GM12878 (cell line): ENCODE data around the gene PLXDC1. TPM values are rescaled to one million over a fixed set of nuclear protein-coding genes. Genes with fewer than 3 reads are reported as not detected.
A peak's percentile ranks its signal among the peaks of the same experiment; 100 is the strongest.

ENCODE experiments used
- ATAC-seq: fragments of 200-7000 bp; cut with Tn5 transposase; 3 replicates; pipeline ENCODE4 v1.9.1; 2020; ENCODE audit warnings: mild to moderate bottlenecking, moderate library complexity
- BruUV-seq: library from RNA; stranded (reverse); fragments of 400-500 nt; replicated peaks from 2 replicates; lab custom pipeline; 2021; lab: Mats Ljungman, UMichigan
- CTCF ChIA-PET: fragments of 300-600 bp; sonication (Branson Sonifier 250); formaldehyde crosslinking; extraction: SDS; loops from one replicate; lab custom pipeline; 2021; ENCODE audit warnings: inconsistent platforms; lab: Yijun Ruan, JAX
- POLR2A ChIA-PET: fragments of 350-600 bp; formaldehyde crosslinking; extraction: SDS; loops from one replicate; lab custom pipeline; 2021; ENCODE audit warnings: inconsistent platforms; lab: Charles Lee
- RAD21 ChIA-PET: fragments of 300-600 bp; sonication (Branson Sonifier 250); formaldehyde crosslinking; loops from one replicate; lab custom pipeline; 2023; ENCODE audit warnings: antibody characterized with exemption; ENCODE audit not compliant: unreplicated experiment; lab: Charles Lee
- SMC1A ChIA-PET: fragments of 300-600 bp; sonication (Branson Sonifier 250); formaldehyde crosslinking; loops from one replicate; lab custom pipeline; 2023; ENCODE audit not compliant: unreplicated experiment, uncharacterized antibody; lab: Charles Lee
- DNase-seq: peaks from one replicate; pipeline ENCODE4 v3.0.0-alpha.2; 2011; ENCODE audit warnings: low read depth, low spot score
- FAIRE-seq: peaks from 3 replicates; lab custom pipeline; 2011; peaks lifted over from hg19 to GRCh38; lab: Jason Lieb, UNC
- H2AFZ ChIP-seq: 2 replicates; pipeline ENCODE4 v1.6.0; 2011; ENCODE audit warnings: low read depth, low read length, control low read depth; ENCODE audit not compliant: control insufficient read depth
- H3K27ac ChIP-seq: 2 replicates; pipeline ENCODE4 v1.5.1; 2011; ENCODE audit warnings: control low read depth; ENCODE audit not compliant: control insufficient read depth, insufficient read depth
- H3K27me3 ChIP-seq, 2 experiments: replicated peaks in 1 of 2; 2 replicates each; pipeline versions ENCODE4 v1.6.0 to v1.6.1; 2011; ENCODE audit warnings: low read length in 1 of 2; ENCODE audit not compliant: control insufficient read depth in 2 of 2, insufficient read depth in 2 of 2
- H3K36me3 ChIP-seq, 2 experiments: 2 replicates each; pipeline ENCODE4 v1.5.1; 2011; ENCODE audit warnings: low read length in 1 of 2; ENCODE audit not compliant: control insufficient read depth in 2 of 2, insufficient read depth in 2 of 2
- H3K4me1 ChIP-seq: 2 replicates; pipeline ENCODE4 v1.6.1; 2011; ENCODE audit warnings: mild to moderate bottlenecking, low read length, moderate library complexity, mixed read lengths; ENCODE audit not compliant: control insufficient read depth, insufficient read depth
- H3K4me2 ChIP-seq: 2 replicates; pipeline ENCODE4 v1.6.0; 2011; ENCODE audit warnings: control low read depth; ENCODE audit not compliant: control insufficient read depth, insufficient read depth
- H3K4me3 ChIP-seq: fragments of 200-600 bp; sonication (generic); 2 replicates; pipeline ENCODE4 v1.5.1; 2016
- H3K79me2 ChIP-seq: 2 replicates; pipeline ENCODE4 v1.6.0; 2011; ENCODE audit warnings: low read length; ENCODE audit not compliant: control insufficient read depth, insufficient read depth
- H3K9ac ChIP-seq: 2 replicates; pipeline ENCODE4 v1.8.0; 2011; ENCODE audit warnings: low read length, control low read depth, mixed read lengths; ENCODE audit not compliant: control insufficient read depth, insufficient read depth
- H3K9me3 ChIP-seq: replicated peaks from 3 replicates; pipeline ENCODE4 v1.5.1; 2011; ENCODE audit warnings: mild to moderate bottlenecking, low read length; ENCODE audit not compliant: control insufficient read depth, insufficient read depth
- H4K20me1 ChIP-seq: 2 replicates; pipeline ENCODE4 v1.6.0; 2011; ENCODE audit not compliant: control insufficient read depth, insufficient read depth
- BRCA1 ChIP-seq: IDR thresholded peaks from 2 replicates; pipeline ENCODE4 v1.6.1; 2011; ENCODE audit warnings: low read depth, low read length, improper control_type of control experiment
- HSF1 ChIP-seq: fragments of 150-350 bp; IDR thresholded peaks from 2 replicates; pipeline ENCODE4 v1.6.1; 2014; ENCODE audit warnings: mild to moderate bottlenecking, low read depth, low read length
- SIN3A ChIP-seq: IDR thresholded peaks from 2 replicates; pipeline ENCODE4 v1.6.1; 2012; ENCODE audit warnings: low read depth, low read length, improper control_type of control experiment
- SMC3 ChIP-seq: IDR thresholded peaks from 2 replicates; pipeline ENCODE4 v1.6.1; 2011; ENCODE audit warnings: low read length, improper control_type of control experiment, borderline replicate concordance
- SPI1 ChIP-seq: IDR thresholded peaks from 2 replicates; pipeline ENCODE4 v1.6.1; 2011; ENCODE audit warnings: low read depth, mild to moderate bottlenecking, low read length, moderate library complexity, borderline replicate concordance; ENCODE audit not compliant: insufficient read depth
- SREBF1 ChIP-seq: IDR thresholded peaks from 2 replicates; pipeline ENCODE4 v1.6.1; 2012; ENCODE audit warnings: mild to moderate bottlenecking, low read length
- TBL1XR1 ChIP-seq: IDR thresholded peaks from 2 replicates; pipeline ENCODE4 v1.6.1; 2012; ENCODE audit warnings: low read depth, low read length, improper control_type of control experiment
- TCF3 ChIP-seq: IDR thresholded peaks from 2 replicates; pipeline ENCODE4 v1.6.1; 2012; ENCODE audit warnings: low read depth, mild to moderate bottlenecking, low read length, borderline replicate concordance; ENCODE audit not compliant: insufficient read depth
- WGBS: methylation state at CpG from one replicate; pipeline ENCODE4 v1.1.6; 2016; ENCODE audit warnings: low lambda C conversion rate; ENCODE audit not compliant: insufficient replicate concordance, insufficient coverage; ENCODE audit errors: missing lambda C conversion rate; 5-methylcytosine and 5-hydroxymethylcytosine counted together
- in situ Hi-C: fragments of 300-500 bp; cut with MboI; formaldehyde crosslinking; loops from 9 replicates; pipeline ENCODE4 v1.14.3; 2018; ENCODE audit warnings: mixed read lengths
- intact Hi-C: fragments of 100-400 bp; cut with micrococcal nuclease; formaldehyde crosslinking; loops from one replicate; pipeline ENCODE4 v1.14.2; 2022; ENCODE audit not compliant: unreplicated experiment
- polyA plus RNA-seq, 11 experiments: library from polyadenylated mRNA; depleted of rRNA in 4 of 11; unstranded in 6 of 11; stranded (reverse) in 5 of 11; fragments of >200 nt; fragmentation: Nextera tagmentation in 4 of 11; fragmentation: Illumina TruSeq in 1 of 11; extraction: Ambion mirVana in 4 of 11; extraction: Trizol in 1 of 11; gene quantifications; 1 replicate in 1 of 11; 2 replicates in 10 of 11; pipeline versions ENCODE4 v1.2.1 to v1.2.3, GENCODE V29; 2011 to 2016; ENCODE audit warnings: inconsistent platforms in 2 of 11, missing spikeins in 2 of 11, low read depth in 1 of 11
- total RNA-seq, 4 experiments: library from RNA; depleted of rRNA in 3 of 4; stranded (reverse); fragments of >200 nt in 3 of 4; fragmentation: Illumina TruSeq in 1 of 4; extraction: Trizol in 1 of 4; gene quantifications; 2 replicates each; pipeline versions ENCODE4 v1.2.1 to v1.2.3, GENCODE V29; 2013 to 2021
- TF ChIP-seq, protein P1 (sequence below): IDR thresholded peaks from 2 replicates; pipeline ENCODE4 v1.6.1; 2012; ENCODE audit warnings: low read depth, low read length, improper control_type of control experiment
- TF ChIP-seq, protein P2 (sequence below): IDR thresholded peaks from 2 replicates; pipeline ENCODE4 v1.6.1; 2012; ENCODE audit warnings: low read length, inconsistent platforms

The PLXDC1 gene
- total and polyA plus RNA-seq, 10 of the 15 experiments (the other 5 are each of a cell fraction or from before 2014, with no cell fraction given) = 0.03 to 0.30 (median 0.22) TPM; not detected in 7

DNA sequence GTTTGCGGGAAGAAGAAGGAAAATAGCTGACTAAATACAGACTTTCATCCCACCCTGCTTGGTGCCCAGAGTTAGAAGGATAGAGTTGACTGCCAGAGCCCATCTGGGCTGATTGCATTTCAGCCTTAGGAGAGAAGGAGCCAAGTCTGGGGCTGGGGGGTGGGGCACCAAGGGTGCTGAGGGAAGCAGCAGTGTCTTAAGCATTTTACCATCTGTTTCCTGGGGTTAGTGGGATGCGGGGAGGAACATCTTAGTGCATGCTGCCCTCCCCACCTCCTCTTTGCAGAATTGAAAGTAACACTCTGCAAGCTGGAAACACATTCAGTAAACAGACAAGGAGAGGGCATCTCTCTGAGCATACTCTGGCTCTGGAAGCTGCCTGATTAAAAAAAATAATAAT lies 16.0 kb upstream of the PLXDC1 start:
- H3K4me3 ChIP-seq = no peak overlapping the region
- no peak overlapping the region for H2AFZ ChIP-seq
- FAIRE-seq = no peak
- 30% methylated on average over 2 of the region's 2 CpGs for WGBS
- ChIA-PET CTCF (interaction anchor here (1.5 to 5.0 kb wide), 7 partner anchors 7 to 184 kb away, joined by 4 to 128 read pairs (median 12); partner anchors contain the start of genes PLXDC1 and RPL19), SMC1A (interaction anchor here (0.7 to 7.6 kb wide), 7 partner anchors 14 to 185 kb away, joined by 3 to 47 read pairs (median 3); partner anchors contain the start of gene PLXDC1), POLR2A (interaction anchor here (0.6 to 0.9 kb wide), 2 partner anchors 111 to 132 kb away, joined by 3 read pairs; no protein-coding TSS in a partner anchor), RAD21 (interaction anchor here (1.3 to 1.8 kb wide), 3 partner anchors 14 to 184 kb away, joined by 6 to 11 read pairs (median 7); no protein-coding TSS in a partner anchor)
- no peaks in the 10 kb centered on the region for H3K9me3 ChIP-seq
- no TSS peak for BruUV-seq
- DNase-seq = no peak
- intact Hi-C loops (no loop called here), in situ Hi-C loops (no loop called here)
- no peak overlapping the region for H3K9ac ChIP-seq
- peak; percentile 24; the same call in 2 of the 3 replicates for ATAC-seq
- H3K36me3 ChIP-seq = no peaks in the 10 kb centered on the region
- H3K27ac ChIP-seq = no peak overlapping the region
- no peaks in the 10 kb centered on the region for H4K20me1 ChIP-seq
- peaks cover 0 to 2% of the 10 kb centered on the region in 2 experiments; a peak in 2 of 4 replicates for H3K27me3 ChIP-seq
- TF ChIP-seq SPI1 (peak; percentile 8; the same call in 1 of the 2 replicates), SIN3A (no peak)
- H3K79me2 ChIP-seq = no peaks in the 10 kb centered on the region
- H3K4me2 ChIP-seq = no peak overlapping the region
- H3K4me1 ChIP-seq = peaks cover 9% of the 10 kb centered on the region

DNA sequence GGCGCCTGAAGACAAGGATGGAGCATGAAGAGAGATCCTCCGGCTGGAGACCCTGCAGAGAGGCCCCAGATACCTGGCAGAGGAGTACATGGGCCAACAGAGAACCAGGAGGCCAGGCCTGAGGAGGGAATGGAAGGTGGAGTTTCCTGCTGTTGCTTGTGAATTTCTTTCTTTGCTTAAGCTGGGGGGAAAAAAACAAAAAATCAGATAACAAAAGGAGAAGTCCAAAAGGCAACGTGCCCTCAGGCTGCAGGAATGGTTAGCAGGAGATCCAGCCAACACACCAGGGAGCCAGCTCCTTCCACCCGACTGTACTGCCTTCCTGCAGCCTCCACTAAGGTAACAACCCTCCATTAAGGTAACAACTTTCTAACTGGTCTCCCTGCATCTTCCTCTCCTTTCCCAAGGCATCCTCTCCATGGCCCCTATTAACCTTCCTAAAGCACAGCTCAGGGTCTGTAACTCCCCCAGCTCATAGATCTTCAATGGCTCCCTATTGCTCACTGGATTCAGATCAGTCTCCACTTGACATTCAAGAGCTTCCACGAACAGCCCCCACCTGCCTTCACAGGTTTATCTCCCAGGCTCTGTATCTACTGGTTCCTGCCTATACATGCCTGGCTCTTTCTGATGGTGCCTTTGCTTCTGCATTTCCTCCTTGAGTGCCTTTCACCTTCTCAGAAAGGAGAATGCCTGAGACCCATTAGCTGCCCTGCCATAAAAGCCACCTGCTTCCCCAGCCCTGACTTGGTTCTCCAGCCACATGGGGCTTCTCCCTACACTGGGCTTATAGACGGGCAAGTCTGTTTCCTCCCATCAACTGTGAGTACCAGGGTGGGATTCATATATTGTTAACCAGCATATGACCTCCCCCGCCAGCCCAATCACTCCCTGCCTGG lies 15.2 kb upstream of the PLXDC1 start:
- no peak for FAIRE-seq
- H3K9me3 ChIP-seq = no peaks in the 10 kb centered on the region
- ChIA-PET CTCF (interaction anchor here (1.1 to 5.0 kb wide), 10 partner anchors 8 to 295 kb away, joined by 4 to 128 read pairs (median 8); partner anchors contain the start of genes PLXDC1 and RPL19), SMC1A (interaction anchor here (0.5 to 7.6 kb wide), 8 partner anchors 8 to 500 kb away, joined by 3 to 47 read pairs (median 3); partner anchors contain the start of gene PLXDC1), RAD21 (interaction anchor here (0.5 to 2.4 kb wide), 8 partner anchors 8 to 295 kb away, joined by 3 to 23 read pairs (median 4); partner anchors contain the start of gene RPL19), POLR2A (no interaction called here)
- no peak for DNase-seq
- no TSS peak for BruUV-seq
- peak overlapping the region; percentile 5; the same call in 1 of the 2 replicates for H3K4me2 ChIP-seq
- peaks cover 9% of the 10 kb centered on the region for H3K4me1 ChIP-seq
- peaks cover 0 to 2% of the 10 kb centered on the region in 2 experiments; a peak in 2 of 4 replicates for H3K27me3 ChIP-seq
- in situ Hi-C loops (no loop called here), intact Hi-C loops (no loop called here)
- H2AFZ ChIP-seq = no peak overlapping the region
- no peaks in the 10 kb centered on the region for H3K36me3 ChIP-seq
- no peaks in the 10 kb centered on the region for H3K79me2 ChIP-seq
- ATAC-seq = no peak
- 22% methylated on average over 7 of the region's 7 CpGs for WGBS
- no peak overlapping the region for H3K27ac ChIP-seq
- no peak overlapping the region for H3K9ac ChIP-seq
- H3K4me3 ChIP-seq = no peak overlapping the region
- H4K20me1 ChIP-seq = no peaks in the 10 kb centered on the region
- TF ChIP-seq, protein P1, sequence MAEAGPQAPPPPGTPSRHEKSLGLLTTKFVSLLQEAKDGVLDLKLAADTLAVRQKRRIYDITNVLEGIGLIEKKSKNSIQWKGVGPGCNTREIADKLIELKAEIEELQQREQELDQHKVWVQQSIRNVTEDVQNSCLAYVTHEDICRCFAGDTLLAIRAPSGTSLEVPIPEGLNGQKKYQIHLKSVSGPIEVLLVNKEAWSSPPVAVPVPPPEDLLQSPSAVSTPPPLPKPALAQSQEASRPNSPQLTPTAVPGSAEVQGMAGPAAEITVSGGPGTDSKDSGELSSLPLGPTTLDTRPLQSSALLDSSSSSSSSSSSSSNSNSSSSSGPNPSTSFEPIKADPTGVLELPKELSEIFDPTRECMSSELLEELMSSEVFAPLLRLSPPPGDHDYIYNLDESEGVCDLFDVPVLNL = no peak
- TF ChIP-seq HSF1 = no peak
- no peak for TF ChIP-seq TBL1XR1
- no peak for TF ChIP-seq SMC3
- TF ChIP-seq, protein P2, sequence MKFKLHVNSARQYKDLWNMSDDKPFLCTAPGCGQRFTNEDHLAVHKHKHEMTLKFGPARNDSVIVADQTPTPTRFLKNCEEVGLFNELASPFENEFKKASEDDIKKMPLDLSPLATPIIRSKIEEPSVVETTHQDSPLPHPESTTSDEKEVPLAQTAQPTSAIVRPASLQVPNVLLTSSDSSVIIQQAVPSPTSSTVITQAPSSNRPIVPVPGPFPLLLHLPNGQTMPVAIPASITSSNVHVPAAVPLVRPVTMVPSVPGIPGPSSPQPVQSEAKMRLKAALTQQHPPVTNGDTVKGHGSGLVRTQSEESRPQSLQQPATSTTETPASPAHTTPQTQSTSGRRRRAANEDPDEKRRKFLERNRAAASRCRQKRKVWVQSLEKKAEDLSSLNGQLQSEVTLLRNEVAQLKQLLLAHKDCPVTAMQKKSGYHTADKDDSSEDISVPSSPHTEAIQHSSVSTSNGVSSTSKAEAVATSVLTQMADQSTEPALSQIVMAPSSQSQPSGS = no peak
- no peak for TF ChIP-seq SREBF1
- TF ChIP-seq BRCA1 = no peak
- no peak for TF ChIP-seq TCF3
